Measurements from ENCODE around the gene WBP1.
"Not testable (repeated sequence)": the region's sequence is repeated elsewhere in the genome, so short reads cannot be mapped to it uniquely, and the experiment has no call there.

WBP1 gene

GRCh38 chr2:74426181-74426758, 32.0 kb upstream of the WBP1 start:
- in situ Hi-C loops (cut with HindIII; ENCODE audit: low sequenced_read_pairs), result no loop called here

GRCh38 chr2:74427551-74427950, 30.7 kb upstream of the WBP1 start:
- in situ Hi-C loops (cut with HindIII; ENCODE audit: low sequenced_read_pairs), result no loop called here

- in situ Hi-C loops (cut with HindIII; ENCODE audit: low sequenced_read_pairs), result no loop called here
Observed at GRCh38 chr2:74428675-74429074, 29.6 kb upstream of the WBP1 start.

GRCh38 chr2:74429487-74430451, 28.5 kb upstream of the WBP1 start:
- in situ Hi-C loops (cut with HindIII; ENCODE audit: low sequenced_read_pairs), result loop anchor here (5.0 kb wide), 1 partner anchor 108 kb away; no protein-coding TSS in a partner anchor

GRCh38 chr2:74430502-74430901, 27.7 kb upstream of the WBP1 start:
- in situ Hi-C loops (cut with HindIII; ENCODE audit: low sequenced_read_pairs), result loop anchor here (5.0 kb wide), 1 partner anchor 107 kb away; no protein-coding TSS in a partner anchor

- in situ Hi-C loops (cut with HindIII; ENCODE audit: low sequenced_read_pairs), result no loop called here
Observed at GRCh38 chr2:74436111-74436805, 22.0 kb upstream of the WBP1 start.

- in situ Hi-C loops (cut with HindIII; ENCODE audit: low sequenced_read_pairs), result no loop called here
Observed at GRCh38 chr2:74436848-74437695, 21.2 kb upstream of the WBP1 start.

GRCh38 chr2:74438248-74438647, 20.0 kb upstream of the WBP1 start:
- in situ Hi-C loops (cut with HindIII; ENCODE audit: low sequenced_read_pairs), result no loop called here

GRCh38 chr2:74439373-74439772, 18.9 kb upstream of the WBP1 start:
- in situ Hi-C loops (cut with HindIII; ENCODE audit: low sequenced_read_pairs), result no loop called here

GRCh38 chr2:74439803-74440377, 18.3 kb upstream of the WBP1 start:
- in situ Hi-C loops (cut with HindIII; ENCODE audit: low sequenced_read_pairs), result no loop called here

- in situ Hi-C loops (cut with HindIII; ENCODE audit: low sequenced_read_pairs), result no loop called here
Observed at GRCh38 chr2:74440378-74441169, 17.7 kb upstream of the WBP1 start.

GRCh38 chr2:74441170-74441689, 17.0 kb upstream of the WBP1 start:
- in situ Hi-C loops (cut with HindIII; ENCODE audit: low sequenced_read_pairs), result no loop called here

GRCh38 chr2:74441690-74442482, 16.4 kb upstream of the WBP1 start, which contains the start of gene RTKN:
Gene RTKN, minus strand, starts transcription at chr2:74441937. Its CDS starts 121 bp downstream, at chr2:74441816.
- in situ Hi-C loops (cut with HindIII; ENCODE audit: low sequenced_read_pairs), result no loop called here

- in situ Hi-C loops (cut with HindIII; ENCODE audit: low sequenced_read_pairs), result not testable (repeated sequence)
Observed at GRCh38 chr2:74442483-74443297, 15.5 kb upstream of the WBP1 start.

GRCh38 chr2:74444498-74445318, 13.5 kb upstream of the WBP1 start:
- in situ Hi-C loops (cut with HindIII; ENCODE audit: low sequenced_read_pairs), result no loop called here

- in situ Hi-C loops (cut with HindIII; ENCODE audit: low sequenced_read_pairs), result no loop called here
Observed at GRCh38 chr2:74447230-74447999, 10.8 kb upstream of the WBP1 start.

All from endothelial cell of hepatic sinusoid (primary cell).